ENCODE measurements around the gene MORN5.

GRCh38 chr9:122216798-122217418 is 57.2 kb downstream of the MORN5 start:
- no peak for TF ChIP-seq JUND (IDR thresholded peaks at IDR 0.05; ENCODE audit: low read depth, low read length)
- TF ChIP-seq SPI1 (IDR thresholded peaks at IDR 0.05; ENCODE audit: borderline replicate concordance, insufficient read depth, low read depth, low read length) = no peak
- TF ChIP-seq ZNF207 (IDR thresholded peaks at IDR 0.05; ENCODE audit: borderline replicate concordance) = no peak
- TF ChIP-seq RBBP5 (conservative IDR thresholded peaks at IDR 0.05) = no peak
- no peak for TF ChIP-seq POLR2A (IDR thresholded peaks at IDR 0.05; ENCODE audit: low read depth, low read length)
- TF ChIP-seq TBL1XR1 (IDR thresholded peaks at IDR 0.05; ENCODE audit: low read depth, low read length) = no peak
- TF ChIP-seq, protein P1, sequence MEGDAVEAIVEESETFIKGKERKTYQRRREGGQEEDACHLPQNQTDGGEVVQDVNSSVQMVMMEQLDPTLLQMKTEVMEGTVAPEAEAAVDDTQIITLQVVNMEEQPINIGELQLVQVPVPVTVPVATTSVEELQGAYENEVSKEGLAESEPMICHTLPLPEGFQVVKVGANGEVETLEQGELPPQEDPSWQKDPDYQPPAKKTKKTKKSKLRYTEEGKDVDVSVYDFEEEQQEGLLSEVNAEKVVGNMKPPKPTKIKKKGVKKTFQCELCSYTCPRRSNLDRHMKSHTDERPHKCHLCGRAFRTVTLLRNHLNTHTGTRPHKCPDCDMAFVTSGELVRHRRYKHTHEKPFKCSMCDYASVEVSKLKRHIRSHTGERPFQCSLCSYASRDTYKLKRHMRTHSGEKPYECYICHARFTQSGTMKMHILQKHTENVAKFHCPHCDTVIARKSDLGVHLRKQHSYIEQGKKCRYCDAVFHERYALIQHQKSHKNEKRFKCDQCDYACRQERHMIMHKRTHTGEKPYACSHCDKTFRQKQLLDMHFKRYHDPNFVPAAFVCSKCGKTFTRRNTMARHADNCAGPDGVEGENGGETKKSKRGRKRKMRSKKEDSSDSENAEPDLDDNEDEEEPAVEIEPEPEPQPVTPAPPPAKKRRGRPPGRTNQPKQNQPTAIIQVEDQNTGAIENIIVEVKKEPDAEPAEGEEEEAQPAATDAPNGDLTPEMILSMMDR (IDR thresholded peaks at IDR 0.05 in 2 of 3, conservative IDR thresholded peaks at IDR 0.05 in 1 of 3; ENCODE audit: control insufficient read depth in 2 of 3, extremely low read depth in 1 of 3, insufficient read depth in 1 of 3, low read depth in 3 of 3, low read length in 3 of 3) = no peak
- TF ChIP-seq RUNX3 (IDR thresholded peaks at IDR 0.05; ENCODE audit: low read length) = no peak
- no peak for TF ChIP-seq EP300 (IDR thresholded peaks at IDR 0.05; ENCODE audit: borderline replicate concordance in 1 of 2, control insufficient read depth in 1 of 2, low read depth in 2 of 2, low read length in 2 of 2)

Measured in GM12878 (cell line).